Endothelial cell of umbilical vein (primary cell): ENCODE data around the gene RGS19.
"Not testable (repeated sequence)": the region's sequence is repeated elsewhere in the genome, so short reads cannot be mapped to it uniquely, and the experiment has no call there.

Experiments
- CTCF ChIP-seq, 2 donors: IDR thresholded peaks; 1 replicate in 1 of 2; 2 replicates in 1 of 2; pipeline ENCODE4 v1.5.1; 2011; ENCODE audit warnings: low read length in 2 of 2, mild to moderate bottlenecking in 2 of 2, moderate library complexity in 2 of 2, control low read depth in 1 of 2, inconsistent platforms in 1 of 2, low read depth in 1 of 2; ENCODE audit not compliant: insufficient read depth in 1 of 2; ENCODE audit errors: extremely low read depth in 1 of 2
- POLR2A ChIP-seq: IDR thresholded peaks from 2 replicates; pipeline ENCODE4 v1.6.1; 2012; ENCODE audit warnings: low read depth, mild to moderate bottlenecking, control low read depth, low read length

GRCh38 chr20:64087226-64087825 is 8.0 kb upstream of the RGS19 start:
- not testable (repeated sequence) for TF ChIP-seq POLR2A; CTCF (IDR thresholded peaks at IDR 0.05; ENCODE audit: extremely low read depth in 1 of 2, insufficient read depth in 1 of 2, low read depth in 1 of 2, low read length in 2 of 2)
